ENCODE data around the gene KCNIP4. TPM values are rescaled to one million over a fixed set of nuclear protein-coding genes. Genes with fewer than 3 reads are reported as not detected.

KCNIP4 gene
- total RNA-seq, 1 donor from 2014 or later = not detected

- H3K27me3 ChIP-seq = no peaks in the 10 kb centered on the region
- intact Hi-C loops (cut with DNase I) = no loop called here
- no peak for TF ChIP-seq CTCF (IDR thresholded peaks at IDR 0.05)
- no peaks in the 10 kb centered on the region for H3K4me1 ChIP-seq
- H3K36me3 ChIP-seq = no peaks in the 10 kb centered on the region
- no peaks in the 10 kb centered on the region for H3K9me3 ChIP-seq
- DNase-seq = no peak
- no peak for ATAC-seq
- no peak overlapping the region for H3K4me3 ChIP-seq
- no peak overlapping the region for H3K27ac ChIP-seq
Measured at GRCh38 chr4:20904966-20905365, 1043.6 kb downstream of the KCNIP4 start.

- Histone ChIP-seq H3K4me3 (no peak overlapping the region), H3K36me3 (no peaks in the 10 kb centered on the region), H3K27me3 (no peaks in the 10 kb centered on the region), H3K4me1 (no peaks in the 10 kb centered on the region), H3K9me3 (no peaks in the 10 kb centered on the region), H3K27ac (no peak overlapping the region)
- intact Hi-C loops (cut with DNase I) = no loop called here
- ATAC-seq (no peak), DNase-seq (no peak)
- TF ChIP-seq CTCF (IDR thresholded peaks at IDR 0.05) = no peak
Measured at GRCh38 chr4:20901851-20902250, 1046.7 kb downstream of the KCNIP4 start.

GRCh38 chr4:20899591-20899990, 1049.0 kb downstream of the KCNIP4 start:
- H3K4me1 ChIP-seq = no peaks in the 10 kb centered on the region
- no peaks in the 10 kb centered on the region for H3K36me3 ChIP-seq
- no peak overlapping the region for H3K4me3 ChIP-seq
- no peak for TF ChIP-seq CTCF (IDR thresholded peaks at IDR 0.05)
- no peaks in the 10 kb centered on the region for H3K27me3 ChIP-seq
- no peaks in the 10 kb centered on the region for H3K9me3 ChIP-seq
- DNase-seq (no peak), ATAC-seq (no peak)
- H3K27ac ChIP-seq = no peak overlapping the region
- intact Hi-C loops (cut with DNase I) = no loop called here

- Histone ChIP-seq H3K27ac (no peak overlapping the region), H3K4me3 (no peak overlapping the region)
- ATAC-seq = no peak
Measured at GRCh38 chr4:20895988-20896387, 1052.6 kb downstream of the KCNIP4 start.

GRCh38 chr4:20895208-20895607, 1053.4 kb downstream of the KCNIP4 start:
- Histone ChIP-seq H3K27ac (no peak overlapping the region), H3K36me3 (no peaks in the 10 kb centered on the region), H3K4me1 (no peaks in the 10 kb centered on the region), H3K9me3 (no peaks in the 10 kb centered on the region), H3K4me3 (no peak overlapping the region), H3K27me3 (no peaks in the 10 kb centered on the region)
- intact Hi-C loops (cut with DNase I) = no loop called here
- no peak for TF ChIP-seq CTCF (IDR thresholded peaks at IDR 0.05)
- DNase-seq = no peak
- ATAC-seq = no peak

More at GRCh38 chr4:20895988-20896387, 1052.6 kb downstream of the KCNIP4 start:
- no peaks in the 10 kb centered on the region for H3K9me3 ChIP-seq
- no peaks in the 10 kb centered on the region for H3K36me3 ChIP-seq
- intact Hi-C loops (cut with DNase I) = no loop called here
- TF ChIP-seq CTCF (IDR thresholded peaks at IDR 0.05) = no peak
- no peaks in the 10 kb centered on the region for H3K27me3 ChIP-seq
- no peak for DNase-seq
- H3K4me1 ChIP-seq = no peaks in the 10 kb centered on the region

- Histone ChIP-seq H3K36me3 (no peaks in the 10 kb centered on the region), H3K27me3 (no peaks in the 10 kb centered on the region), H3K9me3 (no peaks in the 10 kb centered on the region), H3K4me1 (no peaks in the 10 kb centered on the region), H3K4me3 (no peak overlapping the region), H3K27ac (no peak overlapping the region)
- no peak for DNase-seq
- ATAC-seq = no peak
- no peak for TF ChIP-seq CTCF (IDR thresholded peaks at IDR 0.05)
- intact Hi-C loops (cut with DNase I) = no loop called here
Measured at GRCh38 chr4:20890761-20891160, 1057.8 kb downstream of the KCNIP4 start.

Data from upper lobe of right lung (tissue), 1 donor.